Thymus (tissue), 2 donors: ENCODE data around the gene LRRC31. TPM values are rescaled to one million over a fixed set of nuclear protein-coding genes. Genes with fewer than 3 reads are reported as not detected.

Source experiments
- polyA plus RNA-seq: library from polyadenylated mRNA; stranded (reverse); fragments of 200-250 nt; gene quantifications from one replicate; pipeline ENCODE4 v1.2.3, GENCODE V29; 2013
- total RNA-seq: library from RNA; stranded (reverse); fragments of 120-200 nt; gene quantifications from one replicate; pipeline ENCODE4 v1.2.4, GENCODE V29; 2013
- donor health status: healthy.

LRRC31 gene
- total and polyA plus RNA-seq, 2 donors, result 0.07 to 0.09 TPM

Other genes starting within 250 kb of the LRRC31 start
- 3.2 TPM for gene MECOM, start 206.2 kb downstream of the LRRC31 start, total RNA-seq
- gene MECOM, start 206.2 kb downstream of the LRRC31 start, polyA plus RNA-seq, result 3.5 TPM
- 136 TPM for gene TERC, start 104.9 kb downstream of the LRRC31 start, total RNA-seq
- not detected for gene TERC, start 104.9 kb downstream of the LRRC31 start, polyA plus RNA-seq
- gene ACTRT3, start 100.4 kb downstream of the LRRC31 start, total RNA-seq, result 1.0 TPM
- gene ACTRT3, start 100.4 kb downstream of the LRRC31 start, polyA plus RNA-seq, result 1.5 TPM
- 26.1 TPM for gene MYNN, start 96.5 kb downstream of the LRRC31 start, total RNA-seq
- 15.4 TPM for gene MYNN, start 96.5 kb downstream of the LRRC31 start, polyA plus RNA-seq
- 0.05 TPM for gene LRRIQ4, start 57.1 kb downstream of the LRRC31 start, total RNA-seq
- 0.07 TPM for gene LRRIQ4, start 57.1 kb downstream of the LRRC31 start, polyA plus RNA-seq
- gene LRRC34, start 57.0 kb downstream of the LRRC31 start, total RNA-seq, result 5.9 TPM
- 2.6 TPM for gene LRRC34, start 57.0 kb downstream of the LRRC31 start, polyA plus RNA-seq
- not detected for gene SAMD7, start 41.6 kb upstream of the LRRC31 start, total RNA-seq
- gene SAMD7, start 41.6 kb upstream of the LRRC31 start, polyA plus RNA-seq, result not detected
- 61.7 TPM for gene SEC62, start 96.9 kb upstream of the LRRC31 start, total RNA-seq
- gene SEC62, start 96.9 kb upstream of the LRRC31 start, polyA plus RNA-seq, result 39.2 TPM
- 7.7 TPM for gene GPR160, start 168.1 kb upstream of the LRRC31 start, total RNA-seq
- 5.1 TPM for gene GPR160, start 168.1 kb upstream of the LRRC31 start, polyA plus RNA-seq